Loucy (cell line): ENCODE data around the gene TMEM178B.

ENCODE experiments used
- H2AFZ ChIP-seq: fragments of 200-600 bp; sonication (generic); 2 replicates; pipeline ENCODE4 v1.6.0; 2016; ENCODE audit warnings: antibody characterized with exemption, mild to moderate bottlenecking, low read length, moderate library complexity
- H3F3A ChIP-seq: fragments of 200-600 bp; 2 replicates; pipeline ENCODE4 v1.6.0; 2016; ENCODE audit warnings: antibody characterized with exemption, low read depth, mild to moderate bottlenecking
- H3K27me3 ChIP-seq: fragments of 200-600 bp; sonication (generic); 2 replicates; pipeline ENCODE4 v1.6.1; 2014; ENCODE audit warnings: low read length, mild to moderate bottlenecking; ENCODE audit not compliant: insufficient read depth, poor library complexity, severe bottlenecking
- H3K36me3 ChIP-seq: fragments of 200-600 bp; sonication (generic); 2 replicates; pipeline ENCODE4 v1.6.1; 2016; ENCODE audit warnings: low read length; ENCODE audit not compliant: insufficient read depth
- H3K4me1 ChIP-seq: fragments of 200-600 bp; sonication (generic); 2 replicates; pipeline ENCODE4 v1.5.1; 2014; ENCODE audit warnings: low read length, mild to moderate bottlenecking; ENCODE audit not compliant: insufficient read depth, poor library complexity, severe bottlenecking
- H3K4me2 ChIP-seq: fragments of 200-600 bp; sonication (generic); 2 replicates; pipeline ENCODE4 v1.6.0; 2014; ENCODE audit warnings: antibody characterized with exemption, low read length, low read depth, mild to moderate bottlenecking; ENCODE audit not compliant: poor library complexity, severe bottlenecking
- H3K4me3 ChIP-seq: fragments of 200-600 bp; sonication (generic); 2 replicates; pipeline ENCODE4 v1.5.1; 2014; ENCODE audit warnings: low read length, mild to moderate bottlenecking, mixed read lengths; ENCODE audit not compliant: poor library complexity, severe bottlenecking
- H3K79me2 ChIP-seq: fragments of 200-600 bp; sonication (generic); 2 replicates; pipeline ENCODE4 v1.6.1; 2014; ENCODE audit warnings: low read length; ENCODE audit not compliant: insufficient read depth
- H3K9ac ChIP-seq: fragments of 200-600 bp; sonication (generic); 2 replicates; pipeline ENCODE4 v1.6.0; 2014; ENCODE audit warnings: mild to moderate bottlenecking, low read depth, low read length, moderate library complexity; ENCODE audit not compliant: poor library complexity, severe bottlenecking
- H3K9me2 ChIP-seq: fragments of 200-600 bp; sonication (generic); replicated peaks from 2 replicates; pipeline ENCODE4 v1.6.1; 2016; ENCODE audit warnings: low read depth, low read length, mixed read lengths
- H3K9me3 ChIP-seq: fragments of 200-600 bp; sonication (generic); 2 replicates; pipeline ENCODE4 v1.6.1; 2014; ENCODE audit warnings: mild to moderate bottlenecking, antibody characterized with exemption, low read length, low read depth; ENCODE audit not compliant: insufficient read depth
- H4K20me1 ChIP-seq: fragments of 200-600 bp; sonication (generic); 2 replicates; pipeline ENCODE4 v1.6.0; 2014; ENCODE audit warnings: antibody characterized with exemption, low read length, mild to moderate bottlenecking; ENCODE audit not compliant: insufficient read depth, poor library complexity, severe bottlenecking
- EZH2phosphoT487 ChIP-seq: fragments of 200-600 bp; IDR thresholded peaks from 2 replicates; pipeline ENCODE4 v1.6.1; 2018; ENCODE audit warnings: antibody characterized with exemption, mild to moderate bottlenecking, moderate library complexity, borderline replicate concordance
- TF ChIP-seq, protein P1 (sequence below): fragments of 200-600 bp; sonication (generic); conservative IDR thresholded peaks from 2 replicates; pipeline ENCODE4 v1.5.1; 2014; ENCODE audit warnings: mild to moderate bottlenecking, antibody characterized with exemption, low read length

TMEM178B gene

GRCh38 chr7:141436139-141436538, 362.3 kb downstream of the TMEM178B start:
- Histone ChIP-seq H3K9ac (no peak overlapping the region), H3K4me1 (no peaks in the 10 kb centered on the region), H3K9me2 (no peaks in the 10 kb centered on the region), H3K36me3 (no peaks in the 10 kb centered on the region), H3K9me3 (no peaks in the 10 kb centered on the region), H4K20me1 (no peaks in the 10 kb centered on the region), H3F3A (no peaks in the 10 kb centered on the region), H3K79me2 (no peaks in the 10 kb centered on the region), H3K4me3 (no peak overlapping the region), H3K4me2 (no peak overlapping the region), H2AFZ (no peak overlapping the region), H3K27me3 (no peaks in the 10 kb centered on the region)
- TF ChIP-seq, protein P1, sequence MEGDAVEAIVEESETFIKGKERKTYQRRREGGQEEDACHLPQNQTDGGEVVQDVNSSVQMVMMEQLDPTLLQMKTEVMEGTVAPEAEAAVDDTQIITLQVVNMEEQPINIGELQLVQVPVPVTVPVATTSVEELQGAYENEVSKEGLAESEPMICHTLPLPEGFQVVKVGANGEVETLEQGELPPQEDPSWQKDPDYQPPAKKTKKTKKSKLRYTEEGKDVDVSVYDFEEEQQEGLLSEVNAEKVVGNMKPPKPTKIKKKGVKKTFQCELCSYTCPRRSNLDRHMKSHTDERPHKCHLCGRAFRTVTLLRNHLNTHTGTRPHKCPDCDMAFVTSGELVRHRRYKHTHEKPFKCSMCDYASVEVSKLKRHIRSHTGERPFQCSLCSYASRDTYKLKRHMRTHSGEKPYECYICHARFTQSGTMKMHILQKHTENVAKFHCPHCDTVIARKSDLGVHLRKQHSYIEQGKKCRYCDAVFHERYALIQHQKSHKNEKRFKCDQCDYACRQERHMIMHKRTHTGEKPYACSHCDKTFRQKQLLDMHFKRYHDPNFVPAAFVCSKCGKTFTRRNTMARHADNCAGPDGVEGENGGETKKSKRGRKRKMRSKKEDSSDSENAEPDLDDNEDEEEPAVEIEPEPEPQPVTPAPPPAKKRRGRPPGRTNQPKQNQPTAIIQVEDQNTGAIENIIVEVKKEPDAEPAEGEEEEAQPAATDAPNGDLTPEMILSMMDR = no peak
- TF ChIP-seq EZH2phosphoT487 = no peak

DNA sequence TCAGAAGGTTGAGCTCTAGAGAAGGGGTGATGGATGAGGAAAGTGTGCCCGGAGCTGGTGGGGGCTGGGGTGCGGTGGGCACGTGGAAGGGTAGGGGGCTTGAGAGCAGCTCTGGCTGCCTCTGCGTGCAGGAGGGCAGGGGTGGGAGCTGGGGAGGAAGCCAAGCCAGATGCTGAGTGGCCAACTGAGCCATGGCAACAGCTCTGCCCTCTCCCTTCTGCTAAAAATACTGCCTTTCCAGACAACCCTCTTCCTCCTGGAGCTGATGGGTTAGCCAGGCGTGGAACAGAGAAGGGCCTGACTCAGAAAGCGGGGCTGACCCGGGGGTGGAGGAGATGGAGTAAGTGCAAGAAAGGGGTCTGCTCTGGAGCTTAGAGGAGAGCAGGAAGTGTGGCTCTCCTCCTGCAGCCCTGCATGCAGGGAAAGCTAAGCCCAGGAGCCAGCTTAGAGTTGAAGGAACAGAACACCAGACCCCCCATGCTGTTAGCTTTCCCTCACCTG, 362.8 kb downstream of the TMEM178B start:
- Histone ChIP-seq H3F3A (no peaks in the 10 kb centered on the region), H3K4me2 (no peak overlapping the region), H3K9me2 (no peaks in the 10 kb centered on the region), H3K27me3 (no peaks in the 10 kb centered on the region), H3K79me2 (no peaks in the 10 kb centered on the region), H3K4me3 (no peak overlapping the region), H2AFZ (no peak overlapping the region), H3K4me1 (no peaks in the 10 kb centered on the region), H3K9me3 (no peaks in the 10 kb centered on the region), H3K9ac (no peak overlapping the region), H3K36me3 (no peaks in the 10 kb centered on the region), H4K20me1 (no peaks in the 10 kb centered on the region)
- no peak for TF ChIP-seq EZH2phosphoT487
- TF ChIP-seq, protein P1 = no peak

DNA sequence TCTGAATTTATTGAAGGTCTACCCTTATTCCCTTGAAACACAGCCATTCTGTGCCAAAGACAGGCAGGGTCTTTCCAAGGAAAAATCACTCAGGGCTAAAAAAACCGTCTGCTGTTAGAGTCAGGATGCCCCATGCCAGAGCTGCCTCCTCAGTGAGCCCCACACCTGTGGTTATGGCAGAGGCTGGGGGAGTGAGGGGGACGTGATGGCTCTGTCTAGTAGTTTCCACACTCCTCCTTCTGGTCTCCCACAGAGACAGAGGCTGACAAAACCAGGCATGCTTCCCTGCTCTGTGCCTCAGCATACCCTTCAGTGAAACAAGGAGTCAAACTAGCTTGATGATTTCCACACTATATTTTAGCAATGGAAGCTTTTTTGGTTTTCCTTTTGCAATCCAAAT, 365.3 kb downstream of the TMEM178B start:
- no peak overlapping the region for H3K4me3 ChIP-seq

More for the DNA sequence above, 365.3 kb downstream of the TMEM178B start:
- no peak for TF ChIP-seq EZH2phosphoT487
- TF ChIP-seq, protein P1 = no peak
- H3K9ac ChIP-seq = no peak overlapping the region
- no peaks in the 10 kb centered on the region for H4K20me1 ChIP-seq
- H3K4me2 ChIP-seq = no peak overlapping the region
- H2AFZ ChIP-seq = no peak overlapping the region
- H3K27me3 ChIP-seq = no peaks in the 10 kb centered on the region
- H3K9me3 ChIP-seq = no peaks in the 10 kb centered on the region
- H3F3A ChIP-seq = no peaks in the 10 kb centered on the region
- no peaks in the 10 kb centered on the region for H3K4me1 ChIP-seq
- no peaks in the 10 kb centered on the region for H3K36me3 ChIP-seq
- H3K79me2 ChIP-seq = no peaks in the 10 kb centered on the region
- H3K9me2 ChIP-seq = no peaks in the 10 kb centered on the region
